Mesothelial cell of epicardium (in vitro differentiated cells): Measurements from ENCODE around the gene ZCCHC14. TPM values are rescaled to one million over a fixed set of nuclear protein-coding genes. Genes with fewer than 3 reads are reported as not detected.
"Not testable (repeated sequence)": the region's sequence is repeated elsewhere in the genome, so short reads cannot be mapped to it uniquely, and the experiment has no call there.

Experiments
- DNase-seq, 2 experiments: peaks; one replicate each; pipeline ENCODE4 v3.0.0; 2021; ENCODE audit warnings: low spot score in 2 of 2; ENCODE audit not compliant: unreplicated experiment in 2 of 2
- H3K27ac Mint-ChIP-seq: 2 replicates; pipeline ENCODE4 v1.8.0; 2021; ENCODE audit warnings: mixed read lengths
- H3K27me3 Mint-ChIP-seq: 2 replicates; pipeline ENCODE4 v1.8.0; 2021; ENCODE audit warnings: low read depth, mixed read lengths
- H3K36me3 Mint-ChIP-seq: 2 replicates; pipeline ENCODE4 v1.8.0; 2021; ENCODE audit warnings: mixed read lengths
- H3K4me1 Mint-ChIP-seq: 2 replicates; pipeline ENCODE4 v1.8.0; 2021; ENCODE audit warnings: mixed read lengths
- H3K4me3 Mint-ChIP-seq: 2 replicates; pipeline ENCODE4 v1.8.0; 2021; ENCODE audit warnings: mild to moderate bottlenecking, moderate library complexity, mixed read lengths
- H3K9me3 Mint-ChIP-seq: 2 replicates; pipeline ENCODE4 v1.8.0; 2021; ENCODE audit warnings: mixed read lengths
- total RNA-seq: library from RNA; stranded (reverse); gene quantifications from 3 replicates; pipeline ENCODE4 v1.2.1, GENCODE V29; 2021
- TF ChIP-seq, protein P1 (sequence below): fragments of 200-600 bp; sonication (generic); IDR thresholded peaks from one replicate; pipeline ENCODE4 v1.5.0; 2021; ENCODE audit warnings: antibody characterized with exemption; ENCODE audit not compliant: unreplicated experiment

ZCCHC14 gene
- total RNA-seq, 1 donor from 2014 or later = 37.3 TPM

DNA sequence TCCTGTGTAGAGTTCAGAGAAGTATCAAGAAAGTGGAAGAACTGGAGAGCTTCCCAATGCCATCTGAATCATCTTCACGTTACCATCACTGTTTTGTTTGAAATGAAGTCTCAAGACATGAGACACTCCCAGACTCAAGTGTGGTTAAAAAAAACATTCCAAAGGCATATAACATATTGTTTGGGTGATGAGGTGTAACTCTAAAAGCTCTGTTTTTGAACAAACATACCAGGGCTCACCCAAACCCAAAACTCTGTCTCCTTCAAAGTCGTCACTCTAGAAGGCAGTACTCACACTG, 6.3 kb upstream of the ZCCHC14 start:
- no peaks in the 10 kb centered on the region for H3K4me1 Mint-ChIP-seq
- H3K4me3 Mint-ChIP-seq = no peak overlapping the region
- no peak overlapping the region for H3K27ac Mint-ChIP-seq
- no peak for DNase-seq
- no peaks in the 10 kb centered on the region for H3K9me3 Mint-ChIP-seq
- TF ChIP-seq, protein P1, sequence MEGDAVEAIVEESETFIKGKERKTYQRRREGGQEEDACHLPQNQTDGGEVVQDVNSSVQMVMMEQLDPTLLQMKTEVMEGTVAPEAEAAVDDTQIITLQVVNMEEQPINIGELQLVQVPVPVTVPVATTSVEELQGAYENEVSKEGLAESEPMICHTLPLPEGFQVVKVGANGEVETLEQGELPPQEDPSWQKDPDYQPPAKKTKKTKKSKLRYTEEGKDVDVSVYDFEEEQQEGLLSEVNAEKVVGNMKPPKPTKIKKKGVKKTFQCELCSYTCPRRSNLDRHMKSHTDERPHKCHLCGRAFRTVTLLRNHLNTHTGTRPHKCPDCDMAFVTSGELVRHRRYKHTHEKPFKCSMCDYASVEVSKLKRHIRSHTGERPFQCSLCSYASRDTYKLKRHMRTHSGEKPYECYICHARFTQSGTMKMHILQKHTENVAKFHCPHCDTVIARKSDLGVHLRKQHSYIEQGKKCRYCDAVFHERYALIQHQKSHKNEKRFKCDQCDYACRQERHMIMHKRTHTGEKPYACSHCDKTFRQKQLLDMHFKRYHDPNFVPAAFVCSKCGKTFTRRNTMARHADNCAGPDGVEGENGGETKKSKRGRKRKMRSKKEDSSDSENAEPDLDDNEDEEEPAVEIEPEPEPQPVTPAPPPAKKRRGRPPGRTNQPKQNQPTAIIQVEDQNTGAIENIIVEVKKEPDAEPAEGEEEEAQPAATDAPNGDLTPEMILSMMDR = no peak
- no peaks in the 10 kb centered on the region for H3K36me3 Mint-ChIP-seq
- H3K27me3 Mint-ChIP-seq = no peaks in the 10 kb centered on the region

DNA sequence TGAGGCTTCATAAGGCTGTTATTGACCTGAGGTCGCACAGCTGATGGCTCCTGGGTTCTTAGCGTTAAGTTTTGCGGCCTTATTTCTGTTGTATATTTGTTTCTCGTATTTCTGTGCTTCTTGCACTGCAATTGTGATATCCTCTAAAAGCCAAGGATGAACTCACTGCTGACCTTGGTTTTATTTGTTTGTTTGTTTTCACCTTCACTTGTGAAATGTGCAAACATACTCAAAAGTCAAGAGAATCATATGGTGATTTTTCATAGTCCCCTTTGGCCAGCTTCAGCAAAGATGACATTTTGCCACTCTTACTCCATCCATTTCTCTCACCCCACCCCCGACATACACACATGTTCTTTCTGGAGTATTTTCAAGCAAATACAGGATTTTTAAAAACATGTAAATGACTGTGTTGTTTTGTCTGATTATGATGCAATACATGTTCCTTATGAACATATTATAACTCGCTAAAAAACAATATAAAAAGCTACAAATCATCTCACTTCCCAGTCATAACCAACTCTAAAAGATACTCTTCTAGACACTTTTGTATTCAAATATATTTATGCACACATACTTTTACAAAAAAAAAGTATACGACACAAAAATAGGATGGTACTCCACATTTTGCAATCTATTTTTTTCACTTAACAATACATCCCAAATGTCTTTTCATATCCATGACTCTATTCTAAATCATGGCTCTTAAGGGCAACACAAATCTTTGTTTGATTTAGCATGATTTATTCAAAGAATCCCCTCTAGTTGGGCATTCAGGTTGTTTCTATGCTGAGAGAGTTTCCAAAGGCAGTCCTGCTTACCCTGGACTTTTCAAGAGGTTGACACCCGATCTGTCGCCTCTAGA, 5.7 kb upstream of the ZCCHC14 start:
- H3K9me3 Mint-ChIP-seq = no peaks in the 10 kb centered on the region
- H3K27me3 Mint-ChIP-seq = no peaks in the 10 kb centered on the region
- no peaks in the 10 kb centered on the region for H3K36me3 Mint-ChIP-seq
- H3K4me1 Mint-ChIP-seq = peaks cover 4% of the 10 kb centered on the region
- TF ChIP-seq, protein P1 = no peak
- DNase-seq = no peak
- no peak overlapping the region for H3K4me3 Mint-ChIP-seq
- no peak overlapping the region for H3K27ac Mint-ChIP-seq

GRCh38 chr16:87497767-87498290, 5.0 kb upstream of the ZCCHC14 start:
- not testable (repeated sequence) for H3K27me3 Mint-ChIP-seq, H3K27ac Mint-ChIP-seq, H3K4me1 Mint-ChIP-seq, H3K36me3 Mint-ChIP-seq, H3K4me3 Mint-ChIP-seq, H3K9me3 Mint-ChIP-seq, DNase-seq

DNA sequence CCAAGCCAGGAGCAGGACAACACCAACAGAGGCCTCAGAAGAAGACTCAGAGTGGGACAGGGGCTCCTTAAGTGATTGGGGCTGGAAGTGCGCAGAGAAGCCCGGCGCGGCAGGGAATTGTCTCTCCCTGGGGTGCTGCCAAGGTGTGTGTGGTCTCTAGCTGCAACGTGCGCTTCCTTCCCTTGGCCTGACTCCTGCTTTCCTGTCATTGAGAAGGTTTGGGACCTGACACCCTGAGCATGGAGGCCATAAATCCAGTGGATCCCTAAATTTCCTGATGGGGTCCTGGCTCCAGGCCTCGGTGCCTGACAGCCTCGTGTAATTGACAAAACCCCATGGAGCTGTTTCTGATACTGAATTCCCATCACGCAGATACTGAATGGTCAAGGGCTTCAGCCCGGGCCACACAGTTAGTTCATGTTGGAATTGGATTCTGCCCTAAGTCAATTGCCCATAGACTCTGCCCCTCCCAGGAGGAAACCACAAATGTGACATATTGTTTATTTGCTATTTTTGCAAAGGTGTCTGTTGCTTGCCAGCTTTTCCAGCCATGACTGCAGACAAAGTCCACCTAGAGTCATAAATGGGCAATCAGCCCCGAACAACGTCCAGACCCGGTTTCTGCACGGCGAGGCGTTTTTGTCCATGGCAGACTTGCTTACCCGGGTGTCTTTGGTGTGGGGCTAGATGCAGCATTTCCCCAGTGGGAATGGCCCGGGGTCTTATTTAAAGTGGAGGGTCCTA, 4.4 kb upstream of the ZCCHC14 start:
- H3K4me1 Mint-ChIP-seq, DNase-seq, H3K27ac Mint-ChIP-seq, H3K27me3 Mint-ChIP-seq, H3K9me3 Mint-ChIP-seq, H3K4me3 Mint-ChIP-seq, H3K36me3 Mint-ChIP-seq: not testable (repeated sequence)

DNA sequence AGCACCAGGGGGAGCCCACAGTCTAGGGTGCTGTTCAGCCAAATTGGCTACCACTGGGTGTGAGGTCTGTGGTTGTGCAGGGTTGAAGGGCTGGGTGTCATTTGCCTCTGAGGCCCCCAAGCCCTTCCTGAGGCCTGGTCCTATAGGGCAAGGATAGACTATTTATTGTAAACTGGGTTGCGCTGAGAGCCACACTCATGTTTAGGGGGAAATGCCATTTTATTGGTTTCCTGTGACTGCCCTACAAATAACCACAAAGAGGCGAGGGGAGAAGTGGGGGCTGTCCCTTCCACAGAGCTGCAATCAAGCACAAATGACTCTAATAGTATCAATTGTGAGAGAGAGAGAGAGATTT, 3.6 kb upstream of the ZCCHC14 start:
- TF ChIP-seq, protein P1 = no peak
- H3K27me3 Mint-ChIP-seq = peaks cover 1% of the 10 kb centered on the region
- H3K27ac Mint-ChIP-seq = no peak overlapping the region
- no peaks in the 10 kb centered on the region for H3K9me3 Mint-ChIP-seq
- H3K36me3 Mint-ChIP-seq = no peaks in the 10 kb centered on the region
- H3K4me3 Mint-ChIP-seq = no peak overlapping the region
- peaks cover 6% of the 10 kb centered on the region for H3K4me1 Mint-ChIP-seq
- DNase-seq = no peak

DNA sequence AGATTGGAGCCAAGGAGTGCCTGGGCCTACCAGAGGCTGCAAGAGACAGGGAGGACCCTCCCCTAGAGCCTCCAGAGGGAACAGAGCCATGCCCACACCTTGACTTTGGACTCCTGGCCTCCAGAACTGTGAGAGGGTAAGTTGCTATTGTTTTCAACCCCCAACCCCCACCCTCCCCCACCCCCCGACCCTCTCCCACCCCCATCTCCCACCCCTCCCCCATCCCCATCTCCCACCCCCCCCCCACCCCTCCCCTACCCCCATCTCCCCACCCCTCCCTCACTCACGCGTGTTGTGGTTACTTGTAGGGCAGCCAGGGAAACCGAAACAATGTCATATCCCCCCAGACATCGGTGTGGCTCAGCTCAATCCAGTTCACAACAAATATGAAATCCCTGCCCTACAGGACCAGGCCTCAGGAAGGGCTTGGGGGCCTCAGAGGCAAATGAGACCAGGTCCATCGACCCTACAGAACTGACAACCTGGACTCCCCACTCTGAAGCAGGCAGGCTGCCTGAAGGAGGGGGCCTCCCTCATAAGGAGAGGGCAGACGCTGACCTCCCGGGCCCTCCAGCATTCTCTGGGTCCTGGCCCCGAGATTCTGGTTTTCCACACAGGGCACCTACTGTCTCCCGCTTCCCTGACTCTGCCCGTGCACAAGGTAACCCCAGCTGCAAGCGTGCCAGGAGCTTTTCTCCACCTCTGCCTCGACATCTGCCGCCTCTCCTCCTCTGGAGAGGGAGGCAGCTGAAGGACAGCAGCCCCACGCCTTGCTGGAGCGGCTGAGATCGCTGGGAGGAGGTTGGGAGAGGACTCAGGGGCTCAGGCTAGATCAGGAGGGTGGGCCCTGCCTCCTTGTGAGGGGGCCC, 3.0 kb upstream of the ZCCHC14 start:
- no peak for DNase-seq
- no peaks in the 10 kb centered on the region for H3K9me3 Mint-ChIP-seq
- no peak overlapping the region for H3K27ac Mint-ChIP-seq
- no peak overlapping the region for H3K4me3 Mint-ChIP-seq
- H3K27me3 Mint-ChIP-seq = peaks cover 1% of the 10 kb centered on the region
- no peaks in the 10 kb centered on the region for H3K36me3 Mint-ChIP-seq
- TF ChIP-seq, protein P1 = no peak
- peaks cover 12% of the 10 kb centered on the region for H3K4me1 Mint-ChIP-seq
